SU-DHL-6 (cell line): ENCODE results near the gene PPIL6.
A peak's percentile ranks its signal among the peaks of the same experiment; 100 is the strongest.

Source experiments
- H2AFZ ChIP-seq: fragments of 200-600 bp; sonication (generic); 2 replicates; pipeline ENCODE4 v1.6.1; 2014; ENCODE audit warnings: low read depth, mild to moderate bottlenecking, moderate library complexity, mixed read lengths, antibody characterized with exemption, low read length; ENCODE audit not compliant: severe bottlenecking
- H3F3A ChIP-seq: fragments of 200-600 bp; shearing (Covaris generic); 2 replicates; pipeline ENCODE4 v1.6.0; 2016; ENCODE audit warnings: antibody characterized with exemption, mild to moderate bottlenecking; ENCODE audit not compliant: insufficient read depth
- H3K27ac ChIP-seq: fragments of 200-600 bp; sonication (generic); 2 replicates; pipeline ENCODE4 v1.5.1; 2016; ENCODE audit warnings: low read depth, mild to moderate bottlenecking, low read length, moderate library complexity, mixed read lengths
- H3K27me3 ChIP-seq: fragments of 200-600 bp; sonication (generic), shearing (Covaris generic); 2 replicates; pipeline ENCODE4 v1.6.0; 2014; ENCODE audit warnings: mild to moderate bottlenecking, low read length
- H3K36me3 ChIP-seq: fragments of 200-600 bp; sonication (generic); 2 replicates; pipeline ENCODE4 v1.6.1; 2014; ENCODE audit warnings: mild to moderate bottlenecking, low read length, mixed read lengths
- H3K4me2 ChIP-seq: fragments of 300-600, 200-600 bp; shearing (Covaris generic), sonication (generic); 2 replicates; pipeline ENCODE4 v1.6.0; 2014; ENCODE audit warnings: low read length, low read depth, mild to moderate bottlenecking; ENCODE audit not compliant: poor library complexity, severe bottlenecking
- H3K4me3 ChIP-seq: fragments of 200-600 bp; sonication (generic); 2 replicates; pipeline ENCODE4 v1.5.1; 2014; ENCODE audit warnings: antibody characterized with exemption, low read length, mild to moderate bottlenecking, mixed read lengths; ENCODE audit not compliant: insufficient read depth, poor library complexity, severe bottlenecking
- H3K79me2 ChIP-seq: fragments of 200-600 bp; sonication (generic); 2 replicates; pipeline ENCODE4 v1.6.1; 2014; ENCODE audit warnings: mild to moderate bottlenecking, low read length, moderate library complexity; ENCODE audit not compliant: insufficient read depth
- H3K9ac ChIP-seq: fragments of 200-600 bp; sonication (generic); 2 replicates; pipeline ENCODE4 v1.7.0; 2014; ENCODE audit warnings: mild to moderate bottlenecking, low read length
- H3K9me2 ChIP-seq: fragments of 200-600 bp; sonication (generic); replicated peaks from 2 replicates; pipeline ENCODE4 v1.6.1; 2014; ENCODE audit warnings: low read length; ENCODE audit not compliant: insufficient read depth
- H3K9me3 ChIP-seq: fragments of 200-600 bp; sonication (generic); 2 replicates; pipeline ENCODE4 v1.6.1; 2014; ENCODE audit warnings: low read length, mixed read lengths; ENCODE audit not compliant: insufficient read depth
- H4K20me1 ChIP-seq: fragments of 200-600 bp; sonication (generic); 2 replicates; pipeline ENCODE4 v1.6.1; 2014; ENCODE audit warnings: low read depth, mild to moderate bottlenecking, antibody characterized with exemption, low read length, moderate library complexity, mixed read lengths
- CTCF ChIP-seq: fragments of 200-600 bp; sonication (generic); IDR thresholded peaks from one replicate; pipeline ENCODE4 v1.5.1; 2017; ENCODE audit warnings: antibody characterized with exemption, mild to moderate bottlenecking, low read length, moderate library complexity; ENCODE audit not compliant: insufficient read depth, poor library complexity, severe bottlenecking
- EZH2phosphoT487 ChIP-seq: fragments of 200-600 bp; sonication (generic), shearing (Covaris generic); conservative IDR thresholded peaks from 2 replicates; pipeline ENCODE4 v1.6.1; 2018; ENCODE audit warnings: mild to moderate bottlenecking, antibody characterized with exemption, low read length, moderate library complexity, mixed read lengths

The PPIL6 gene

GRCh38 chr6:109453594-109454495, 13.4 kb upstream of the PPIL6 start:
- Histone ChIP-seq H3K9me3 (no peaks in the 10 kb centered on the region), H2AFZ (no peak overlapping the region), H3K4me2 (peak overlapping the region; percentile 60), H3K27ac (peak overlapping the region; percentile 92), H3K9ac (peak overlapping the region; percentile 97), H3K79me2 (peaks cover 7% of the 10 kb centered on the region; the same call in 1 of the 2 replicates), H3K27me3 (no peaks in the 10 kb centered on the region), H3K36me3 (no peaks in the 10 kb centered on the region; the same call in 1 of the 2 replicates), H3F3A (peaks cover 27% of the 10 kb centered on the region), H3K4me3 (peak overlapping the region; percentile 94), H4K20me1 (no peaks in the 10 kb centered on the region), H3K9me2 (no peaks in the 10 kb centered on the region)
- TF ChIP-seq CTCF: no peak
- TF ChIP-seq EZH2phosphoT487: no peak

- Histone ChIP-seq H3K4me3 (no peak overlapping the region), H3K9me3 (no peaks in the 10 kb centered on the region), H3K36me3 (no peaks in the 10 kb centered on the region; the same call in 1 of the 2 replicates), H4K20me1 (no peaks in the 10 kb centered on the region), H3K27ac (0 out of 2 replicates have a peak overlapping the region, but pooled peaks have one; percentile 7), H3K4me2 (no peak overlapping the region), H3K9me2 (no peaks in the 10 kb centered on the region), H3K79me2 (peaks cover 7% of the 10 kb centered on the region; the same call in 1 of the 2 replicates), H3F3A (peaks cover 27% of the 10 kb centered on the region), H2AFZ (no peak overlapping the region), H3K27me3 (no peaks in the 10 kb centered on the region), H3K9ac (no peak overlapping the region)
- TF ChIP-seq EZH2phosphoT487 (no peak), CTCF (no peak)
Observed at GRCh38 chr6:109453156-109453555, 12.7 kb upstream of the PPIL6 start.

GRCh38 chr6:109452181-109452580, 11.8 kb upstream of the PPIL6 start:
- Histone ChIP-seq H3K9ac (no peak overlapping the region), H3K36me3 (no peaks in the 10 kb centered on the region; the same call in 1 of the 2 replicates), H3K79me2 (peaks cover 7% of the 10 kb centered on the region; the same call in 1 of the 2 replicates), H3K27me3 (no peaks in the 10 kb centered on the region), H3K4me3 (no peak overlapping the region), H3K27ac (no peak overlapping the region), H3K4me2 (no peak overlapping the region), H2AFZ (no peak overlapping the region), H3K9me3 (no peaks in the 10 kb centered on the region), H3F3A (peaks cover 18% of the 10 kb centered on the region), H3K9me2 (no peaks in the 10 kb centered on the region), H4K20me1 (no peaks in the 10 kb centered on the region)
- no peak for TF ChIP-seq CTCF
- no peak for TF ChIP-seq EZH2phosphoT487
